Activated naive CD4-positive, alpha-beta T cell treated with anti-CD3 and anti-CD28 coated beads, Interleukin-2, amount 50 U/mL, for 16 hours (primary cell): ENCODE results near the gene CSGALNACT2.

Experiments
- DNase-seq: peaks from one replicate; pipeline ENCODE4 v3.0.0-alpha.2; 2020

Gene CSGALNACT2

GRCh38 chr10:43230101-43230908, 92.1 kb downstream of the CSGALNACT2 start:
- DNase-seq = peak; percentile 9

DNA sequence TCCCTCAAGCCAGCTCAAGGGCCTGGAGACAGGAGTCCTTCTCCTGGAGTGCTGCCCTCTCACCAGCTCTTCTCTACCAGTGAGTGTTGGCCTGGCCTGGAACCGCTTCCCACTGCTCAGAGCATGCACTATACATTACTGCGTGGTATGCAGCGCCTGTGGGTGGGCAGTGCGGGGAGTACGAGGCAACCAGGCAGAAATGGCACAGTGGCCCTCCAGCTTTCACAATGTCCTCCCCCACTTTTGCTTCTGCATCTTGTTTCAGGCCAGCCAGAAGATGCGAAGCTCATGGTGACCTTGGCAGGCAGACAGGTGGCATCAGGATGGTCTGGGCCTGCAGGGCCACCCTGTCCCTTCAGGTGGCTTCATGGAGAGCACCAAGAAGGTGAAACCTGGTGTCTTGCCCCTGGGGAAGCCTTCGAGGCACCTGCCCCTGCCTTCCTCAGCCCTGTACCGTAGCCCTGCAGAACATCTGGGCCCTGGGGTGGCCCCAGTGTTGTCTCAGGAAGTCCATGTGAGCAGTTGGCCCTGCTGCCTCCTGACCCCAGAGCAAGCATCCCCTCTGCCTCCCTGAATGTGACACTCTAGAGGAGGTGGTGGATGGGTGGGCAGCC, 92.8 kb downstream of the CSGALNACT2 start:
- DNase-seq = peak; percentile 3

DNA sequence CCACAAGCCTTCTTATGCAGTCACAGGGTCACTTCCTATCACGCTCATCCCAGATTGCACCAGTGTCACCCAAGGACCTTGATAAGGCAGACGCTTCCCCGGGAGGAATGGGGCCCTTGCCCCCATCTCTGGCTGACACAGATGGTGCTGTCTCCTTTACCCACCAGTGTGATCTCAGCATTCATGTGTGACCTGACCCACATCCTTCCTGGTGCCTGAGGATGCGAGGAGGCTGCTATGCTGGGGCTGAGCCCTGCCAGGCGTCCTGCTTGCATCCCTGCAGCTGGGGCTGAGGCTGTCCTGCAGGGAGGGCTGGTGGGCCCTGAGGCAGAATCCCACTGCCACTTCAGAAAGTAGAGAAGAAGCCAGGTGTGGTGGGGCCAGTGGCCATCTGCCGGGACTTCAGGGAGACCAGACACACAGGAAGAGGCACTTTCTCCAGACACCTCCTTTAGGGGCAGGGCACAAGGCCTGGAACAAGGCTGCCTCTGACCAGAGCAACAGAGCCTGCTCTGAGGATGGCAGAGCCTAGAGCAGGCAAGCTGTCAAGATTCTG, 93.4 kb downstream of the CSGALNACT2 start:
- DNase-seq = peak; percentile 7

DNA sequence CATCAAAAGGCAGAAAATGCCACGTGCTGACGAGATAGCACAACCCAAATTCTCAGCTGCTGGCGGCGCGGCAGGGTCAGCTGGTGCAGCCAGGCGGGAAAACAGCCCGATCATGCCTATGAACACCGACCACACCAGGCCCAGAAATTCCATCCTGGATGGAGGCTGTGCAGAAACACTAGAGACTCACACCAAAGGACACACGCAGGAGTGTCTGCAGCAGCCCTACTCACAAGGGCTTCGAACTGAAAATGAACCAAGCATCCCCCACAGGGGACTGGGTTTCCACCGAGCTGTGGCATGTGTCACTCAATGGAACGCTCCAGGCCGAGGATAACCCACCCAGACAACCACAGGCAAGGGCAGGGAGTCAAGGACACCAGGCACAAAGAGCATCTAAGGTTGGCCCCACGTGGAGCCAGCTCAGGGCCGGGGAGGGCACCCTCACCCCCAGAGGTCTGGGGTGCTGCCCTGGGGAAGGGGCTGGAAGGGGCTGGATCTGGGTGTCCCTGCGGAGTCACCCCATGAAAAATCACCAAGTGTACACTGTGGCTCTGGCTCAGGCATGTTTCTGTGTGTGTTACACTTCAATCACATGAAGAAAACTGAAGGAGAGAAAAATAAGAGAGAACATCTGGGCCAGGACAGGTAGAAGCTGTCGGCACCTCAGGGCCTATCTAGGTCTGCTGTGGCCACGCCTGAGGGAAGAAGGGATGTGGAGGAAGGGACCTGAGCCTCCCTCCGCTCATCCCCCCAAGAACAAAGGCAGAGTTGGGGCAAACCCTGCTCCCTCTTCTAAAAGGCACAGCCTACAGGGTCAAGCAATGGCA, 95.6 kb downstream of the CSGALNACT2 start:
- DNase-seq = peak; percentile 4

- DNase-seq = peak; percentile 4
These were observed 96.3 kb downstream of the CSGALNACT2 start for GRCh38 chr10:43234471-43235041.
